ENCODE measurements around the gene TAL1. TPM values are rescaled to one million over a fixed set of nuclear protein-coding genes. Genes with fewer than 3 reads are reported as not detected.

Gene TAL1
- total and polyA plus RNA-seq, 10 of the 15 experiments (the other 5 are each of a cell fraction or from before 2014, with no cell fraction given) = 0.05 TPM; not detected in 9

DNA sequence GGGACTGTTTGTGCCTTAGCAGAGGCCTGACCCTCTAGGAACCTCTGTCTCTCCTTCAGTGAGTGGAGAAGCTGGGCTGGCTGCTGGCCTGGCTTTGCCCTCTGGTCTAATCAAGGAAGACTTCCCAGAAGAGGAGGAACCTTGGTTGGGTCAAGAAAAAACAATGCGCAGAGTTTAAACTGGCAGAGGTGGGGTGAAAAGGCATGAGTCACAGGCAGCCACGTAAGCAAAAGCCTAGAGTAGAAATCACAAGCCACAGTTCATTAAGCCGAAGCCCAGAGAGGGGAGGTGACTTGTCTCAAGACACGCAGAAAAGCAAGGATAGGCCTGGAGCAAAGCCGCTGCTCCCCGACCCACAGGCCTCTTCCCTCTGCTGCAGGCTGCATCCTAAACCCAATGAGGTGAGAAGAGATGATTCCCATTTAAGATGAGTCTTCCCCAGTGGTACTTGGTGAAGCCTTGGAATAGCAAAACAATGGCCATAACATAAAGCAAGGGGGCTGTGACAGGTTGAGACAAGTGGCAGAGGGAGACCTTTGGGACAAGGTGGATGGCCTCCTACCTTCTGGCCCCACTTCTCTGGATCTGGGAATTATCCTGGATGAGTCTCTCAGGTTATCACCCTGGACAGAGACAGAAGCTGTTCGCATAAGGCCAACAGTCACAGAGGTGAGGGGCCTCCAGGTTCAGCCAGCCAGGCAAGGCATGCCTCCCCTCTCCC, 49.9 kb downstream of the TAL1 start:
- no TSS peak for BruUV-seq (replicated peaks)
- ChIA-PET POLR2A (no interaction called here), RAD21 (ENCODE audit: unreplicated experiment) (no interaction called here), CTCF (interaction anchor here (2.7 to 6.1 kb wide), 2 partner anchors 11 to 81 kb away, joined by 20 to 70 read pairs; no protein-coding TSS in a partner anchor), SMC1A (ENCODE audit: uncharacterized antibody, unreplicated experiment) (no interaction called here)
- in situ Hi-C loops (cut with MboI) = no loop called here
- Histone ChIP-seq H3K27ac (ENCODE audit: control insufficient read depth, insufficient read depth) (no peak overlapping the region), H3K4me2 (ENCODE audit: control insufficient read depth, insufficient read depth) (no peak overlapping the region), H3K27me3 (replicated peaks in 1 of 2; ENCODE audit: control insufficient read depth in 2 of 2, insufficient read depth in 2 of 2, low read length in 1 of 2) (no peaks in the 10 kb centered on the region; a peak in 1 of 4 replicates), H3K9me3 (replicated peaks; ENCODE audit: control insufficient read depth, insufficient read depth, low read length) (no peaks in the 10 kb centered on the region), H3K4me1 (ENCODE audit: control insufficient read depth, insufficient read depth, low read length) (peaks cover 3% of the 10 kb centered on the region; the same call in 1 of the 2 replicates), H2AFZ (ENCODE audit: control insufficient read depth, low read depth, low read length) (no peak overlapping the region), H3K4me3 (no peak overlapping the region), H3K36me3 (ENCODE audit: control insufficient read depth in 2 of 2, insufficient read depth in 2 of 2, low read length in 1 of 2) (no peaks in the 10 kb centered on the region), H4K20me1 (ENCODE audit: control insufficient read depth, insufficient read depth) (no peaks in the 10 kb centered on the region), H3K9ac (ENCODE audit: control insufficient read depth, insufficient read depth, low read length) (no peak overlapping the region), H3K79me2 (ENCODE audit: control insufficient read depth, insufficient read depth, low read length) (no peaks in the 10 kb centered on the region)
- ATAC-seq = no peak
- intact Hi-C loops (cut with micrococcal nuclease; ENCODE audit: unreplicated experiment) = no loop called here
- no peak for FAIRE-seq
- WGBS (ENCODE audit: insufficient coverage, insufficient replicate concordance, low lambda C conversion rate, missing lambda C conversion rate) = 42% methylated on average over 7 of the region's 7 CpGs
- DNase-seq (ENCODE audit: low read depth, low spot score) = no peak
- TF ChIP-seq BACH1 (IDR thresholded peaks at IDR 0.05; ENCODE audit: borderline replicate concordance) (no peak), NFYB (IDR thresholded peaks at IDR 0.05; ENCODE audit: insufficient read depth, low read depth, low read length) (no peak), SPI1 (IDR thresholded peaks at IDR 0.05; ENCODE audit: borderline replicate concordance, insufficient read depth, low read depth, low read length) (no peak), IRF5 (IDR thresholded peaks at IDR 0.05; ENCODE audit: borderline replicate concordance) (no peak), SREBF1 (IDR thresholded peaks at IDR 0.05; ENCODE audit: low read length) (no peak), KDM1A (IDR thresholded peaks at IDR 0.05; ENCODE audit: borderline replicate concordance) (no peak), MTA3 (IDR thresholded peaks at IDR 0.05; ENCODE audit: borderline replicate concordance, low read length) (no peak), ZSCAN29 (IDR thresholded peaks at IDR 0.05) (no peak), RCOR1 (conservative IDR thresholded peaks at IDR 0.05; ENCODE audit: low read depth, low read length) (no peak), USF2 (IDR thresholded peaks at IDR 0.05; ENCODE audit: borderline replicate concordance, low read depth, low read length) (no peak), BCLAF1 (IDR thresholded peaks at IDR 0.05) (no peak), YY1 (IDR thresholded peaks at IDR 0.05; ENCODE audit: low read depth, low read length) (no peak), BCL11A (IDR thresholded peaks at IDR 0.05; ENCODE audit: low read depth, low read length) (no peak), SMAD1 (IDR thresholded peaks at IDR 0.05; ENCODE audit: low read depth, partially characterized antibody) (no peak), ZNF24 (IDR thresholded peaks at IDR 0.05) (no peak), JUNB (IDR thresholded peaks at IDR 0.05) (no peak)
- TF ChIP-seq, protein P1, sequence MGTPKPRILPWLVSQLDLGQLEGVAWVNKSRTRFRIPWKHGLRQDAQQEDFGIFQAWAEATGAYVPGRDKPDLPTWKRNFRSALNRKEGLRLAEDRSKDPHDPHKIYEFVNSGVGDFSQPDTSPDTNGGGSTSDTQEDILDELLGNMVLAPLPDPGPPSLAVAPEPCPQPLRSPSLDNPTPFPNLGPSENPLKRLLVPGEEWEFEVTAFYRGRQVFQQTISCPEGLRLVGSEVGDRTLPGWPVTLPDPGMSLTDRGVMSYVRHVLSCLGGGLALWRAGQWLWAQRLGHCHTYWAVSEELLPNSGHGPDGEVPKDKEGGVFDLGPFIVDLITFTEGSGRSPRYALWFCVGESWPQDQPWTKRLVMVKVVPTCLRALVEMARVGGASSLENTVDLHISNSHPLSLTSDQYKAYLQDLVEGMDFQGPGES (IDR thresholded peaks at IDR 0.05) = no peak

Data from GM12878 (cell line).